ENCODE measurements around the gene CRYZL1.

CRYZL1 gene

GRCh38 chr21:33542640-33543504 is 98.7 kb downstream of the CRYZL1 start, which contains the start of gene SON:
SON (plus strand) TSS chr21:33543038; CDS start chr21:33543093, 55 bp downstream.
- DNase-seq (ENCODE audit: extremely low read depth, low read depth) = peak; percentile 94
- peak within 1 kb of the TSS; percentile 56 for H3K4me3 ChIP-seq (replicated peaks; ENCODE audit: low read depth, low read length)
- TF ChIP-seq CTCF (IDR thresholded peaks at IDR 0.05; ENCODE audit: low read depth, low read length, missing control alignments) = no peak

- H3K4me3 ChIP-seq (replicated peaks; ENCODE audit: low read depth, low read length) = peak within 1 kb of the TSS; percentile 56
- no peak for TF ChIP-seq CTCF (IDR thresholded peaks at IDR 0.05; ENCODE audit: low read depth, low read length, missing control alignments)
- peak; percentile 32 for DNase-seq (ENCODE audit: extremely low read depth, low read depth)
Measured at GRCh38 chr21:33541756-33542639, 99.5 kb downstream of the CRYZL1 start, which contains the start of gene GART. GART (minus strand) TSS chr21:33542117; CDS start chr21:33539315, 2,802 bp downstream.

GRCh38 chr21:33541105-33541711 is 100.3 kb downstream of the CRYZL1 start:
- TF ChIP-seq CTCF (IDR thresholded peaks at IDR 0.05; ENCODE audit: low read depth, low read length, missing control alignments) = no peak
- DNase-seq (ENCODE audit: extremely low read depth, low read depth) = no peak
- peak overlapping the region; percentile 56 for H3K4me3 ChIP-seq (replicated peaks; ENCODE audit: low read depth, low read length)

- TF ChIP-seq CTCF (IDR thresholded peaks at IDR 0.05; ENCODE audit: low read depth, low read length, missing control alignments) = no peak
- no peak for DNase-seq (ENCODE audit: extremely low read depth, low read depth)
- H3K4me3 ChIP-seq (replicated peaks; ENCODE audit: low read depth, low read length) = peak overlapping the region; percentile 56
Measured at GRCh38 chr21:33540711-33541104, 100.8 kb downstream of the CRYZL1 start.

- DNase-seq (ENCODE audit: extremely low read depth, low read depth) = no peak
- H3K4me3 ChIP-seq (replicated peaks; ENCODE audit: low read depth, low read length) = peak overlapping the region; percentile 56; the same call in 1 of the 2 replicates
- no peak for TF ChIP-seq CTCF (IDR thresholded peaks at IDR 0.05; ENCODE audit: low read depth, low read length, missing control alignments)
Measured at GRCh38 chr21:33539616-33540015, 101.9 kb downstream of the CRYZL1 start.
